Stomach (tissue), 9 donors: ENCODE results near the gene DCLK2. TPM values are rescaled to one million over a fixed set of nuclear protein-coding genes. Genes with fewer than 3 reads are reported as not detected.
A peak's percentile ranks its signal among the peaks of the same experiment; 100 is the strongest.

Experiments used
- DNase-seq, 2 donors: peaks; one replicate each; pipeline versions ENCODE4 v3.0.0 to v3.0.0-alpha.2; 2013 to 2019
- H3K27ac ChIP-seq, 5 donors: fragments of 200-600 bp in 4 of 5; sonication (generic) in 4 of 5; one replicate each; pipeline ENCODE4 v1.5.1; 2013 to 2019; ENCODE audit warnings: mild to moderate bottlenecking in 1 of 5, moderate library complexity in 1 of 5
- H3K27me3 ChIP-seq, 3 donors: fragments of 200-600 bp; sonication (generic); one replicate each; pipeline ENCODE4 v1.5.1; 2017 to 2019; ENCODE audit warnings: mixed run types in 1 of 3
- H3K36me3 ChIP-seq, 4 donors: fragments of 200-600 bp; sonication (generic); 1 replicate in 3 of 4; 2 replicates in 1 of 4; pipeline ENCODE4 v1.5.1; 2016 to 2019
- H3K4me1 ChIP-seq, 4 donors: fragments of 200-600 bp; sonication (generic); one replicate each; pipeline ENCODE4 v1.5.1; 2016 to 2019
- H3K4me3 ChIP-seq, 4 donors: fragments of 200-600 bp; sonication (generic) in 3 of 4; one replicate each; pipeline ENCODE4 v1.5.1; 2016 to 2019; ENCODE audit warnings: mild to moderate bottlenecking in 1 of 4
- H3K9me3 ChIP-seq, 4 donors: fragments of 200-600 bp; sonication (generic); one replicate each; pipeline ENCODE4 v1.5.1; 2016 to 2019
- EP300 ChIP-seq: sonication (generic); formaldehyde crosslinking; IDR thresholded peaks from one replicate; pipeline ENCODE4 v1.6.1; 2017; ENCODE audit warnings: antibody characterized with exemption
- POLR2A ChIP-seq, 4 donors: fragments of 450-650 bp; IDR thresholded peaks; one replicate each; pipeline ENCODE4 v1.6.1; 2016; ENCODE audit warnings: antibody characterized with exemption in 4 of 4, control low read depth in 2 of 4, mild to moderate bottlenecking in 1 of 4, moderate library complexity in 1 of 4
- POLR2AphosphoS5 ChIP-seq, 3 donors: sonication (generic); formaldehyde crosslinking; IDR thresholded peaks; one replicate each; pipeline ENCODE4 v1.6.1; 2016; ENCODE audit warnings: antibody characterized with exemption in 3 of 3
- WGBS, 5 donors: extraction: QIAGEN DNeasy Blood & Tissue Kit in 3 of 5; methylation state at CpG; one replicate each; pipeline versions ENCODE4 v1.1.5 to v1.1.7; 2013 to 2018; 5-methylcytosine and 5-hydroxymethylcytosine counted together
- intact Hi-C: fragments of 100-400 bp; cut with DNase I; formaldehyde crosslinking; loops from one replicate; pipeline ENCODE4 v1.15.1; 2023; ENCODE audit warnings: low total_unique reads
- polyA plus RNA-seq, 3 donors: library from polyadenylated mRNA; stranded (reverse); fragments of 200-250 nt; gene quantifications; one replicate each; pipeline ENCODE4 v1.2.3, GENCODE V29; 2013
- total RNA-seq, 5 donors: library from RNA; depleted of rRNA; stranded (reverse); fragments of >200 nt; gene quantifications; one replicate each; pipeline versions ENCODE4 v1.1.0 to v1.2.3, GENCODE V29; 2014 to 2016
- TF ChIP-seq, protein P1 (sequence below), 7 experiments: fragments of 450-650 bp in 4 of 7; fragments of 200-600 bp in 3 of 7; sonication (generic) in 3 of 7; IDR thresholded peaks; one replicate each; pipeline ENCODE4 v1.5.1; 2016 to 2019; ENCODE audit warnings: antibody characterized with exemption in 7 of 7, control low read depth in 2 of 7, mild to moderate bottlenecking in 1 of 7
- donor health status: healthy with polysubstance abuse.
- donor health status: Bipolar disorder and iron deficiency.
- donor health status: healthy.

DCLK2 gene
- total and polyA plus RNA-seq, 8 donors = 0.61 to 16.3 (median 1.7) TPM

- Histone ChIP-seq H3K27ac (no peak overlapping the region), H3K4me3 (no peak overlapping the region), H3K9me3 (no peaks in the 10 kb centered on the region), H3K4me1 (peaks cover 0 to 7% (median 0%) of the 10 kb centered on the region in 4 donors), H3K27me3 (no peaks in the 10 kb centered on the region), H3K36me3 (peaks cover 0 to 26% (median 9%) of the 10 kb centered on the region in 4 donors)
- TF ChIP-seq, protein P1, sequence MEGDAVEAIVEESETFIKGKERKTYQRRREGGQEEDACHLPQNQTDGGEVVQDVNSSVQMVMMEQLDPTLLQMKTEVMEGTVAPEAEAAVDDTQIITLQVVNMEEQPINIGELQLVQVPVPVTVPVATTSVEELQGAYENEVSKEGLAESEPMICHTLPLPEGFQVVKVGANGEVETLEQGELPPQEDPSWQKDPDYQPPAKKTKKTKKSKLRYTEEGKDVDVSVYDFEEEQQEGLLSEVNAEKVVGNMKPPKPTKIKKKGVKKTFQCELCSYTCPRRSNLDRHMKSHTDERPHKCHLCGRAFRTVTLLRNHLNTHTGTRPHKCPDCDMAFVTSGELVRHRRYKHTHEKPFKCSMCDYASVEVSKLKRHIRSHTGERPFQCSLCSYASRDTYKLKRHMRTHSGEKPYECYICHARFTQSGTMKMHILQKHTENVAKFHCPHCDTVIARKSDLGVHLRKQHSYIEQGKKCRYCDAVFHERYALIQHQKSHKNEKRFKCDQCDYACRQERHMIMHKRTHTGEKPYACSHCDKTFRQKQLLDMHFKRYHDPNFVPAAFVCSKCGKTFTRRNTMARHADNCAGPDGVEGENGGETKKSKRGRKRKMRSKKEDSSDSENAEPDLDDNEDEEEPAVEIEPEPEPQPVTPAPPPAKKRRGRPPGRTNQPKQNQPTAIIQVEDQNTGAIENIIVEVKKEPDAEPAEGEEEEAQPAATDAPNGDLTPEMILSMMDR (IDR thresholded peaks at IDR 0.05) = no peak
- no peak for TF ChIP-seq POLR2A (IDR thresholded peaks at IDR 0.05)
- TF ChIP-seq EP300 = no peak
- no peak for TF ChIP-seq POLR2AphosphoS5 (IDR thresholded peaks at IDR 0.05)
- DNase-seq = no peak
- intact Hi-C loops = no loop called here
- WGBS, 5 donors = 60 to 90% (median 70%) methylated on average over 2 to 4 of the region's 4 CpGs; no CpG with 5 or more reads in 2 of the 5 donors
Measured at GRCh38 chr4:150250998-150251651, 172.9 kb downstream of the DCLK2 start.

GRCh38 chr4:150251752-150252190 lies 173.5 kb downstream of the DCLK2 start:
- no peak for TF ChIP-seq EP300
- TF ChIP-seq POLR2A (IDR thresholded peaks at IDR 0.05) = no peak
- no peak for TF ChIP-seq POLR2AphosphoS5 (IDR thresholded peaks at IDR 0.05)
- TF ChIP-seq, protein P1 (IDR thresholded peaks at IDR 0.05) = no peak
- Histone ChIP-seq H3K36me3 (peaks cover 0 to 28% (median 9%) of the 10 kb centered on the region in 4 donors), H3K27me3 (no peaks in the 10 kb centered on the region), H3K9me3 (no peaks in the 10 kb centered on the region), H3K4me3 (no peak overlapping the region), H3K27ac (no peak overlapping the region), H3K4me1 (peaks cover 0 to 7% (median 0%) of the 10 kb centered on the region in 4 donors)
- 54 to 65% (median 56%) methylated on average over 7 of the region's 7 CpGs for WGBS, 5 donors
- intact Hi-C loops = no loop called here
- DNase-seq = peak in 1 of 2 donors; percentile 71

GRCh38 chr4:150252306-150252705 lies 174.1 kb downstream of the DCLK2 start:
- H3K27me3 ChIP-seq = no peaks in the 10 kb centered on the region
- peaks cover 0 to 30% (median 10%) of the 10 kb centered on the region in 4 donors for H3K36me3 ChIP-seq
- intact Hi-C loops = no loop called here
- 76 to 83% (median 78%) methylated on average over 6 of the region's 6 CpGs for WGBS, 5 donors
- TF ChIP-seq POLR2A (IDR thresholded peaks at IDR 0.05) (no peak), EP300 (no peak), POLR2AphosphoS5 (IDR thresholded peaks at IDR 0.05) (no peak)
- TF ChIP-seq, protein P1 (IDR thresholded peaks at IDR 0.05) = no peak
- no peak for DNase-seq
- H3K9me3 ChIP-seq = no peaks in the 10 kb centered on the region
- H3K4me3 ChIP-seq = no peak overlapping the region
- no peak overlapping the region for H3K27ac ChIP-seq
- H3K4me1 ChIP-seq = peaks cover 0 to 7% (median 0%) of the 10 kb centered on the region in 4 donors

- peaks cover 0 to 7% (median 0%) of the 10 kb centered on the region in 4 donors for H3K4me1 ChIP-seq
- H3K27me3 ChIP-seq = no peaks in the 10 kb centered on the region
- WGBS, 5 donors = 81 to 92% (median 89%) methylated on average over 7 of the region's 7 CpGs
- no peak overlapping the region for H3K4me3 ChIP-seq
- H3K36me3 ChIP-seq = peaks cover 0 to 30% (median 8%) of the 10 kb centered on the region in 4 donors
- no peaks in the 10 kb centered on the region for H3K9me3 ChIP-seq
- DNase-seq = no peak
- H3K27ac ChIP-seq = no peak overlapping the region
- intact Hi-C loops = no loop called here
- TF ChIP-seq POLR2AphosphoS5 (IDR thresholded peaks at IDR 0.05) = no peak
- no peak for TF ChIP-seq POLR2A (IDR thresholded peaks at IDR 0.05)
Measured at GRCh38 chr4:150252741-150253140, 174.5 kb downstream of the DCLK2 start.

GRCh38 chr4:150253416-150253815 lies 175.2 kb downstream of the DCLK2 start:
- Histone ChIP-seq H3K9me3 (no peaks in the 10 kb centered on the region), H3K27me3 (no peaks in the 10 kb centered on the region), H3K27ac (no peak overlapping the region), H3K4me1 (peaks cover 0 to 7% (median 0%) of the 10 kb centered on the region in 4 donors), H3K4me3 (no peak overlapping the region), H3K36me3 (peaks cover 0 to 25% (median 7%) of the 10 kb centered on the region in 4 donors)
- DNase-seq = no peak
- intact Hi-C loops = no loop called here
- WGBS, 5 donors = 92 to 98% (median 95%) methylated on average over 11 of the region's 11 CpGs
- TF ChIP-seq POLR2AphosphoS5 (IDR thresholded peaks at IDR 0.05) (no peak), EP300 (no peak), POLR2A (IDR thresholded peaks at IDR 0.05) (no peak)
- TF ChIP-seq, protein P1 (IDR thresholded peaks at IDR 0.05) = no peak
